ENCODE measurements around the gene TMEM238. TPM values are rescaled to one million over a fixed set of nuclear protein-coding genes. Genes with fewer than 3 reads are reported as not detected.

TMEM238 gene
- total and polyA plus RNA-seq, 8 donors = 0.48 to 33.9 (median 1.1) TPM

DNA sequence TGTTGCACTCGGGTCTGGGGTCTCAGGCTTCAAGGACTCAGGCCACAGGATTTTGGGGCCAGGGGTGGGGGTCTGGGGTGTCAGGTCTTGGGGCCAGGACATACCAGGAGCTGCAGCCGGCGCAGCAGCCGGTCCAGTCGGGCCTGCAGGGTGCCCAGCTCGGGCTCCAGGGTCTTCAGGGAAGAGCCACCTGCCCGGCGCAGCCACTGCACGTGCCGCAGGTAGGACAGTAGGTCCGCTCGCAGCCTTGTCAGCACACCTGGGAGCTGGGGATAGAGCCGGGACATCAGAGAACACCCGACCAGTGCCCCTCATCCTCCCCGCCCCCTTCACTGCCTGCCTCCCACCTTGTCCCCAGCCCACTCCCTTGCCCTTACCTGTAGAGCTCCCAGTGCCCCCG lies 16.0 kb downstream of the TMEM238 start:
- no peaks in the 10 kb centered on the region for H3K9me3 ChIP-seq
- TF ChIP-seq, protein P1, sequence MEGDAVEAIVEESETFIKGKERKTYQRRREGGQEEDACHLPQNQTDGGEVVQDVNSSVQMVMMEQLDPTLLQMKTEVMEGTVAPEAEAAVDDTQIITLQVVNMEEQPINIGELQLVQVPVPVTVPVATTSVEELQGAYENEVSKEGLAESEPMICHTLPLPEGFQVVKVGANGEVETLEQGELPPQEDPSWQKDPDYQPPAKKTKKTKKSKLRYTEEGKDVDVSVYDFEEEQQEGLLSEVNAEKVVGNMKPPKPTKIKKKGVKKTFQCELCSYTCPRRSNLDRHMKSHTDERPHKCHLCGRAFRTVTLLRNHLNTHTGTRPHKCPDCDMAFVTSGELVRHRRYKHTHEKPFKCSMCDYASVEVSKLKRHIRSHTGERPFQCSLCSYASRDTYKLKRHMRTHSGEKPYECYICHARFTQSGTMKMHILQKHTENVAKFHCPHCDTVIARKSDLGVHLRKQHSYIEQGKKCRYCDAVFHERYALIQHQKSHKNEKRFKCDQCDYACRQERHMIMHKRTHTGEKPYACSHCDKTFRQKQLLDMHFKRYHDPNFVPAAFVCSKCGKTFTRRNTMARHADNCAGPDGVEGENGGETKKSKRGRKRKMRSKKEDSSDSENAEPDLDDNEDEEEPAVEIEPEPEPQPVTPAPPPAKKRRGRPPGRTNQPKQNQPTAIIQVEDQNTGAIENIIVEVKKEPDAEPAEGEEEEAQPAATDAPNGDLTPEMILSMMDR (IDR thresholded peaks at IDR 0.05) = no peak
- no peak overlapping the region for H3K4me3 ChIP-seq
- H3K27ac ChIP-seq = no peak overlapping the region
- peaks cover 5 to 11% of the 10 kb centered on the region in 2 donors for H3K4me1 ChIP-seq
- DNase-seq = peak in 1 of 4 donors; percentile 68
- intact Hi-C loops (cut with DNase I) = no loop called here
- H3K27me3 ChIP-seq = peaks cover 32 to 65% of the 10 kb centered on the region in 2 donors
- ATAC-seq = no peak
- no peaks in the 10 kb centered on the region for H3K36me3 ChIP-seq

DNA sequence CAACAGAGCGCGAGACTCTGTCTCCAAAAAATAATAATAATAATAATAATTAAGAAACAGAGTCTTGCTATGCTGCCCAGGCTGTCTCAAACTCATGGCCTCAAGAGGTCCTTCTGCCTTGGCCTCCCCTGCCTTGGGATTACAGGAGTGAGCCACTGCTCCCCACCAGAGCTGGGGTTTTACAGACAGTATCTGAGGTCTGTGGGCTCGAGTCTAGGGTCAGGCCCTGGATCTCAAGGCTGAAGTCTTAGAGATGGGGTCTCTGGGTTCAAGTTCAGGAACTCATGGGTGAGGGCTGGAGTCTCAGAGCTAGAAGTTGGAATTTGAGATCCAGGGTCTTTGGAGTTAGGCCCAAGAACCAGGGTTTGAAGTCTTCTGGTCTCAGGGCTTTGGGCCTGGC lies 17.3 kb downstream of the TMEM238 start:
- intact Hi-C loops (cut with DNase I) = no loop called here
- no peaks in the 10 kb centered on the region for H3K36me3 ChIP-seq
- ATAC-seq (no peak), DNase-seq (no peak)
- H3K4me1 ChIP-seq = peaks cover 5 to 11% of the 10 kb centered on the region in 2 donors
- TF ChIP-seq, protein P1 (IDR thresholded peaks at IDR 0.05) = no peak
- peaks cover 23 to 65% of the 10 kb centered on the region in 2 donors for H3K27me3 ChIP-seq
- no peaks in the 10 kb centered on the region for H3K9me3 ChIP-seq
- H3K27ac ChIP-seq = no peak overlapping the region
- no peak overlapping the region for H3K4me3 ChIP-seq

DNA sequence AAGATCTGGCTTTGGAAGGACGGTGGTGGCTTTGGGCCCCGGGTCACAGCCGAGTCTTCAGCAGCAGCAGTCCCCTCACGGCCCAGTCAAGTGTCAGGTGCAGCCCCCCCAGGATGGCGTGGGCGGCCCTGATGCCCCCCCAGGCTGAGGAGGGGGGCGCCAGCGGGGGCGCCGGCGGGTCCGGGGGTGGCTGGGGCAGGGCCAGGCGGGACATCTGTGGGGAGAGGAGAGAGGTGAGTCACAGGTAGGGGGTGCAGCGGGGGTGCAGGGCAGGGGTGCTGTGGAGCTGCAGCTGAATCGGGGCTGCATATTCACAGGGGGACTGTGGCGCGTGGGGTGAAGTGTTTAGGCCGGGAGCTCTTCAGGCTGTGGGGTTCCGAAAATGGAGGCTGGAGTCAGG lies 18.1 kb downstream of the TMEM238 start:
- Histone ChIP-seq H3K9me3 (no peaks in the 10 kb centered on the region), H3K36me3 (no peaks in the 10 kb centered on the region), H3K4me3 (no peak overlapping the region), H3K4me1 (peaks cover 5 to 11% of the 10 kb centered on the region in 2 donors), H3K27ac (no peak overlapping the region), H3K27me3 (peaks cover 16 to 57% of the 10 kb centered on the region in 2 donors)
- intact Hi-C loops (cut with DNase I) = no loop called here
- TF ChIP-seq, protein P1 (IDR thresholded peaks at IDR 0.05) = no peak
- ATAC-seq (no peak), DNase-seq (peak in 1 of 4 donors; percentile 65)

DNA sequence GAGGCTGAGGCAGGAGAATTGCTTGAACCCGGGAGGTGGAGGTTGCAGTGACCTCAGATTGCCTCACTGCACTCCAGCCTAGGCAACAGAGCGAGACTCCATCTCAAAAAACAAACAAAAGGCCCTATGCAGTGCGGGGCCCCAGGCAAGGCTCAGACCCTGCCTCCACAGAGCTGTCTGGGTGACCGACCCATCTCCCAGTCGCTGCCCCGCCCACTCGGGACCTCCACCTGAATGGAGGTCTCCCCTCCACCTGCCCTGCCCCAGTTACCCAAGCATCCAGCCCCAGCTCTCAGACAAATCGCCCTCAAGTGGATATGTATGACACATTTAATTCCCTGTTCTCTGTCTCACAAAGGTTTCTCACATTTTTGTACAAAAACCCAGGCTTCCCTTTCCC lies 18.8 kb downstream of the TMEM238 start:
- DNase-seq = peak in 1 of 4 donors; percentile 68
- intact Hi-C loops (cut with DNase I) = no loop called here
- H3K4me3 ChIP-seq = no peak overlapping the region
- peaks cover 13 to 50% of the 10 kb centered on the region in 2 donors for H3K27me3 ChIP-seq
- H3K36me3 ChIP-seq = no peaks in the 10 kb centered on the region
- no peak for ATAC-seq
- TF ChIP-seq, protein P1 (IDR thresholded peaks at IDR 0.05) = no peak
- peaks cover 5 to 11% of the 10 kb centered on the region in 2 donors for H3K4me1 ChIP-seq
- no peaks in the 10 kb centered on the region for H3K9me3 ChIP-seq
- no peak overlapping the region for H3K27ac ChIP-seq

DNA sequence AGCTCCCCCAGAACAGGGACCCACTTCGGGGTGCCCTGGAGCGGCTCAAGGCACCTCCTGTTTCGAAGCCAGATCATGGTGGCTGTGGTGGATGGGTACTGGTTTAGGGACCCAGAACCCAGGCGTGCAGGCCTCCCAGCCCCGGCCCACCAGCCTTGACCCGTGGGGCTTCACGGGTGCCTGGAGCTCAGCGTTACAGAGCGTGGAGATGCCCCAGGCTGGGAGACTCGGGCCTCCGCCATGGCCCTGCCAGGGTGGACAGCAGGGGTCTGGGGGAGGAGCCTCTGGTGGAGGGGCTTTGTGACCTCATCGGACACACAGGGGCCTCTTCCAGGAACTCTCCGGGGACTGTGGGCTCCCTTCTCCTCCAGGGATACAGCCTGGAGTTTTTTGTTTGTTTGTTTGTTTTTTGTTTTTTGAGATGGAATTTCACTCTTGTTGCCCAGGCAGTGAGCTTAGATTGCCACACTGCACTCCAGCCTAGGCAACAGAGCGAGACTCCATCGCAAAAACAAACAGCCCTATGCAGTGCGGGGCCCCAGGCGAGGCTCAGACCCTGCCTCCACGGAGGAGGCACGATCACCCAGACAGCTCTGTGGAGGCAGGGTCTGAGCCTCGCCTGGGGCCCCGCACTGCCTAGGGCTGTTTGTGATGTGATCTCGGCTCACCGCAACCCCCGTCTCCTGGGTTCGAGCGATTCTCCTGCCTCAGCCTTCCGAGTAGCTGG lies 20.9 kb downstream of the TMEM238 start, which contains the start of gene GARIN5B:
Gene GARIN5B, minus strand, starts transcription at position 271 of the 727 bp plus-strand sequence. Its CDS starts 194 bp downstream, at position 77.
- intact Hi-C loops (cut with DNase I) = no loop called here
- Histone ChIP-seq H3K36me3 (no peaks in the 10 kb centered on the region), H3K27me3 (peaks cover 0 to 35% of the 10 kb centered on the region in 2 donors), H3K27ac (no peak within 1 kb of the TSS), H3K9me3 (no peaks in the 10 kb centered on the region), H3K4me1 (no peaks in the 10 kb centered on the region), H3K4me3 (no peak within 1 kb of the TSS)
- TF ChIP-seq, protein P1 (IDR thresholded peaks at IDR 0.05) = no peak
- DNase-seq = no peak
- ATAC-seq = no peak

Measured in left lung (tissue), 10 donors.